ENCODE data around the gene AQP6. TPM values are rescaled to one million over a fixed set of nuclear protein-coding genes. Genes with fewer than 3 reads are reported as not detected.

Gene AQP6
- total and polyA plus RNA-seq, 2 donors (not counting 3 experiments of a cell fraction or from before 2014, with no cell fraction given): 0.04 TPM; not detected in 1

- Histone ChIP-seq H3K9ac (replicated peaks; ENCODE audit: extremely low read depth, insufficient read depth, low read length) (no peak overlapping the region), H2AFZ (ENCODE audit: low read depth, low read length) (no peak overlapping the region), H3K9me3 (replicated peaks; ENCODE audit: control insufficient read depth, insufficient read depth, low read length) (no peaks in the 10 kb centered on the region), H3K27me3 (ENCODE audit: control insufficient read depth in 2 of 2, insufficient read depth in 2 of 2, low read length in 2 of 2) (no peaks in the 10 kb centered on the region), H3K4me2 (ENCODE audit: insufficient read depth, low read length) (no peak overlapping the region), H3K79me2 (ENCODE audit: control insufficient read depth, insufficient read depth, low read length) (no peaks in the 10 kb centered on the region), H3K9me1 (replicated peaks; ENCODE audit: control insufficient read depth, extremely low read depth, insufficient read depth, low read length) (no peaks in the 10 kb centered on the region), H4K20me1 (replicated peaks; ENCODE audit: control insufficient read depth, extremely low read depth, insufficient read depth, low read length) (no peaks in the 10 kb centered on the region), H3K36me3 (ENCODE audit: control insufficient read depth in 2 of 2, extremely low read depth in 1 of 2, insufficient read depth in 2 of 2, low read length in 2 of 2) (no peaks in the 10 kb centered on the region), H3K4me1 (ENCODE audit: control insufficient read depth, extremely low read depth, insufficient read depth, low read length) (peaks cover 16% of the 10 kb centered on the region), H3K27ac (ENCODE audit: insufficient read depth, low read depth, low read length) (no peak overlapping the region), H3K4me3 (replicated peaks in 1 of 3; ENCODE audit: insufficient read depth in 1 of 3, low read depth in 1 of 3, low read length in 3 of 3) (no peak overlapping the region)
- intact Hi-C loops (cut with micrococcal nuclease): no loop called here
- TF ChIP-seq JUN (IDR thresholded peaks at IDR 0.05; ENCODE audit: borderline replicate concordance, insufficient read depth, insufficient read length, low read depth): no peak
- TF ChIP-seq POLR2A (IDR thresholded peaks at IDR 0.05; ENCODE audit: low read depth, low read length): no peak
- TF ChIP-seq MAX (IDR thresholded peaks at IDR 0.05; ENCODE audit: insufficient read depth, insufficient read length): no peak
- no peak for TF ChIP-seq EZH2 (IDR thresholded peaks at IDR 0.05; ENCODE audit: borderline replicate concordance, low read depth, low read length, severe bottlenecking)
- no peak for TF ChIP-seq CTCF (IDR thresholded peaks at IDR 0.05; ENCODE audit: extremely low read depth in 1 of 2, insufficient read depth in 1 of 2, low read depth in 1 of 2, low read length in 2 of 2)
- no peak for TF ChIP-seq MYC (IDR thresholded peaks at IDR 0.05; ENCODE audit: low read depth, low read length)
- no peak for TF ChIP-seq GATA2 (IDR thresholded peaks at IDR 0.05; ENCODE audit: insufficient read depth, insufficient read length, low read depth, low read length)
- no peak for TF ChIP-seq POLR2AphosphoS5 (IDR thresholded peaks at IDR 0.05; ENCODE audit: insufficient read depth, low read depth, low read length)
- TF ChIP-seq FOS (IDR thresholded peaks at IDR 0.05; ENCODE audit: borderline replicate concordance, insufficient read depth, low read length): no peak
- no peak for DNase-seq (ENCODE audit: low read depth, low spot score)
- no peak for FAIRE-seq
- ChIA-PET POLR2A (interaction anchor here (0.6 kb wide), 1 partner anchor 78 kb away, joined by 3 read pairs; no protein-coding TSS in a partner anchor), CTCF (interaction anchor here (2.3 kb wide), 1 partner anchor 57 kb away, joined by 6 read pairs; no protein-coding TSS in a partner anchor)
- dilution Hi-C loops (cut with MboI; ENCODE audit: extremely low pct_ligation_motif_present, low sequenced_read_pairs): no loop called here
- no TSS peak for BruUV-seq (replicated peaks)
These were observed 48.7 kb upstream of the AQP6 start for GRCh38 chr12:49923880-49924556.

Measured in endothelial cell of umbilical vein (primary cell).